Measurements from ENCODE around the gene REEP1.

GRCh38 chr2:86272111-86272510, 65.3 kb downstream of the REEP1 start:
- TF ChIP-seq POLR2A (IDR thresholded peaks at IDR 0.05) (no peak), POLR2AphosphoS5 (IDR thresholded peaks at IDR 0.05) (no peak)
- TF ChIP-seq, protein P1, sequence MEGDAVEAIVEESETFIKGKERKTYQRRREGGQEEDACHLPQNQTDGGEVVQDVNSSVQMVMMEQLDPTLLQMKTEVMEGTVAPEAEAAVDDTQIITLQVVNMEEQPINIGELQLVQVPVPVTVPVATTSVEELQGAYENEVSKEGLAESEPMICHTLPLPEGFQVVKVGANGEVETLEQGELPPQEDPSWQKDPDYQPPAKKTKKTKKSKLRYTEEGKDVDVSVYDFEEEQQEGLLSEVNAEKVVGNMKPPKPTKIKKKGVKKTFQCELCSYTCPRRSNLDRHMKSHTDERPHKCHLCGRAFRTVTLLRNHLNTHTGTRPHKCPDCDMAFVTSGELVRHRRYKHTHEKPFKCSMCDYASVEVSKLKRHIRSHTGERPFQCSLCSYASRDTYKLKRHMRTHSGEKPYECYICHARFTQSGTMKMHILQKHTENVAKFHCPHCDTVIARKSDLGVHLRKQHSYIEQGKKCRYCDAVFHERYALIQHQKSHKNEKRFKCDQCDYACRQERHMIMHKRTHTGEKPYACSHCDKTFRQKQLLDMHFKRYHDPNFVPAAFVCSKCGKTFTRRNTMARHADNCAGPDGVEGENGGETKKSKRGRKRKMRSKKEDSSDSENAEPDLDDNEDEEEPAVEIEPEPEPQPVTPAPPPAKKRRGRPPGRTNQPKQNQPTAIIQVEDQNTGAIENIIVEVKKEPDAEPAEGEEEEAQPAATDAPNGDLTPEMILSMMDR (IDR thresholded peaks at IDR 0.05 in 8 of 11, conservative IDR thresholded peaks at IDR 0.05 in 3 of 11): no peak
